Psoas muscle (tissue), 8 donors: Measurements from ENCODE around the gene INTS1. TPM values are rescaled to one million over a fixed set of nuclear protein-coding genes. Genes with fewer than 3 reads are reported as not detected.

Experiments
- ATAC-seq, 4 donors: fragments of 200-7000 bp; cut with Tn5 transposase; one replicate each; pipeline ENCODE4 v1.9.1; 2020; ENCODE audit warnings: moderate library complexity in 3 of 4, mild to moderate bottlenecking in 2 of 4
- DNase-seq, 2 donors: peaks; one replicate each; pipeline ENCODE4 v3.0.0-alpha.2; 2020
- H3K27ac ChIP-seq: fragments of 200-600 bp; one replicate; pipeline ENCODE4 v1.8.0; 2022
- H3K27me3 ChIP-seq, 3 donors: fragments of 200-600 bp in 1 of 3; one replicate each; pipeline versions ENCODE4 v1.6.1 to v1.8.0; 2013 to 2022; ENCODE audit warnings: low read length in 2 of 3, mild to moderate bottlenecking in 2 of 3, moderate library complexity in 1 of 3; ENCODE audit not compliant: insufficient read depth in 3 of 3
- H3K36me3 ChIP-seq, 2 donors: fragments of 200-600 bp in 1 of 2; one replicate each; pipeline versions ENCODE4 v1.6.1 to v1.8.0; 2013 to 2022; ENCODE audit warnings: low read depth in 1 of 2, mild to moderate bottlenecking in 1 of 2, moderate library complexity in 1 of 2; ENCODE audit not compliant: insufficient read depth in 1 of 2
- H3K4me1 ChIP-seq: fragments of 200-600 bp; one replicate; pipeline ENCODE4 v1.8.0; 2022
- H3K4me3 ChIP-seq: fragments of 200-600 bp; one replicate; pipeline ENCODE4 v1.8.0; 2022; ENCODE audit warnings: mild to moderate bottlenecking
- H3K9me3 ChIP-seq: fragments of 200-600 bp; one replicate; pipeline ENCODE4 v1.8.0; 2022
- CTCF ChIP-seq: fragments of 200-600 bp; IDR thresholded peaks from one replicate; pipeline ENCODE4 v1.8.0; 2022; ENCODE audit warnings: antibody characterized with exemption
- WGBS, 3 donors: extraction: QIAGEN DNeasy Blood & Tissue Kit; methylation state at CpG; one replicate each; pipeline versions ENCODE4 v1.1.6 to v1.1.7; 2013; 5-methylcytosine and 5-hydroxymethylcytosine counted together
- intact Hi-C, 2 donors: fragments of 100-400 bp; cut with DNase I; formaldehyde crosslinking; loops; one replicate each; pipeline versions ENCODE4 v1.11.0 to v1.14.2; 2022
- polyA plus RNA-seq, 3 donors: library from polyadenylated mRNA; stranded (reverse); fragments of 200-250 nt; gene quantifications; one replicate each; pipeline ENCODE4 v1.2.3, GENCODE V29; 2013
- total RNA-seq, 4 donors: library from RNA; stranded (reverse); fragmentation: NEBNext Ultra II Directional in 2 of 4; extraction: Animal tissue kit (Norgen Biotek cat#: 25700) in 2 of 4; gene quantifications; one replicate each; pipeline versions ENCODE4 v1.2.1 to v1.2.4, GENCODE V29; 2021 to 2023
- donor health status: healthy with polysubstance abuse.
- donor health status: DM: no; HTN: no; CAD: no; lungs with moderate emphysema.
- donor health status: Bipolar disorder and iron deficiency.
- donor health status: healthy.
- donor health status: DM: yes; HTN: yes; CAD: no.
- donor health status: DM: no; HTN: no; CAD: no.
- donor health status: DM: no; HTN: no; CAD: no.
- donor health status: DM: yes; HTN: yes; CAD: no.

INTS1 gene
- total and polyA plus RNA-seq, 7 donors: 38.8 to 77.6 (median 64.0) TPM

- no peak overlapping the region for H3K4me3 ChIP-seq
- TF ChIP-seq CTCF: no peak
- peaks cover 0 to 95% of the 10 kb centered on the region in 2 donors for H3K36me3 ChIP-seq
- H3K27ac ChIP-seq: no peak overlapping the region
- H3K4me1 ChIP-seq: no peaks in the 10 kb centered on the region
- intact Hi-C loops: no loop called here
- WGBS, 3 donors: 87 to 91% (median 89%) methylated on average over 19 to 20 of the region's 20 CpGs
- ATAC-seq: no peak
- H3K9me3 ChIP-seq: no peaks in the 10 kb centered on the region
- no peak for DNase-seq
- no peaks in the 10 kb centered on the region for H3K27me3 ChIP-seq
Measured at GRCh38 chr7:1488016-1488415, 16.2 kb downstream of the INTS1 start.

- ATAC-seq (no peak), DNase-seq (no peak)
- peaks cover 0 to 99% of the 10 kb centered on the region in 2 donors for H3K36me3 ChIP-seq
- H3K4me3 ChIP-seq: no peak overlapping the region
- TF ChIP-seq CTCF: no peak
- intact Hi-C loops: no loop called here
- H3K9me3 ChIP-seq: no peaks in the 10 kb centered on the region
- no peaks in the 10 kb centered on the region for H3K4me1 ChIP-seq
- H3K27ac ChIP-seq: no peak overlapping the region
- 86 to 95% (median 92%) methylated on average over 18 to 25 of the region's 25 CpGs for WGBS, 3 donors
- H3K27me3 ChIP-seq: no peaks in the 10 kb centered on the region
Measured at GRCh38 chr7:1487466-1487865, 16.7 kb downstream of the INTS1 start.

DNA sequence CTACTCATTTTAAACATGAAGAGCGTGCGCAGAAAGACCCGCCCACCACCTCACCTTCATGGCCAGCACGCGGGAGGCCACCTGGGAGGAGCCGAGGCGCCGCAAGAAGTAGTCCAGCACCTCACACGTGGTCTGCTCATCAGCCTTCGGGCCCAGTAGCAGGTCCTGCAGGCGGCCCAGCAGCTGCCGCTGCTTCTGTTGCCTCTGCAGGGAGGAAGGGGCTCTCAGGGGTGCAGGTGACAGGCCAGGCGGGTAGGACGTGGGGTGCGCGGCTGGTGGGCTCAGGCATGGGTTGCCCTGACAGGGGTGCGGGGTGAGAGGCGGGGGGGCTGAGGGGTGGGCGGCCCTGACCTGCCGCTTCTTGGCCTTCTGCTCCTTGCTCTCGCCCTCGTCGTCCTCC lies 17.6 kb downstream of the INTS1 start:
- peaks cover 0 to 99% of the 10 kb centered on the region in 2 donors for H3K36me3 ChIP-seq
- WGBS, 3 donors: 90 to 95% (median 94%) methylated on average over 14 to 23 of the region's 23 CpGs
- no peaks in the 10 kb centered on the region for H3K4me1 ChIP-seq
- no peak for TF ChIP-seq CTCF
- no peak overlapping the region for H3K4me3 ChIP-seq
- ATAC-seq: no peak
- no peak overlapping the region for H3K27ac ChIP-seq
- H3K9me3 ChIP-seq: no peaks in the 10 kb centered on the region
- no peak for DNase-seq
- intact Hi-C loops: no loop called here
- no peaks in the 10 kb centered on the region for H3K27me3 ChIP-seq

DNA sequence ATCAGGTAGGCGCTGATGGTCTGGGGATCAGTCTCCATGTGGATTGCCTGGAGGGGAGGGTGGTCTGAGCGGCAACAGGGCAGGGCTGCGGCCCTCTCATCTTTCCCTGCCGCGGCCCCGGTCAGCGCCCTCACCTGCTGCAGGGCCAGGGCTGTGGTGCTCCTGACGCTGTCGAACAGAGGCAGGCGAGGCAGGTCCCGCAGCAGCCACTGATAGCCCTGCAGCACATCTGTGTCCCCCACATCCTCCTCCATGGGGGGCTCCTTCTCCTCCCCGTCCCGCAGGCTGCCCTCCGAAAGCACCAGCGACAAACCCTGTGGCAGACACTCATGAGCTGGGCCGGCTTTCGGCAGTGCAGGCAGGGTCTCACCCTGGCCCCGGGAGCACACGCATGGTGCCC lies 19.0 kb downstream of the INTS1 start:
- 95 to 97% (median 97%) methylated on average over 18 to 19 of the region's 19 CpGs for WGBS, 3 donors
- intact Hi-C loops: no loop called here
- H3K4me1 ChIP-seq: no peaks in the 10 kb centered on the region
- DNase-seq: no peak
- no peak overlapping the region for H3K27ac ChIP-seq
- no peaks in the 10 kb centered on the region for H3K9me3 ChIP-seq
- H3K36me3 ChIP-seq: peaks cover 0 to 100% of the 10 kb centered on the region in 2 donors
- no peaks in the 10 kb centered on the region for H3K27me3 ChIP-seq
- no peak for TF ChIP-seq CTCF
- no peak for ATAC-seq
- no peak overlapping the region for H3K4me3 ChIP-seq

DNA sequence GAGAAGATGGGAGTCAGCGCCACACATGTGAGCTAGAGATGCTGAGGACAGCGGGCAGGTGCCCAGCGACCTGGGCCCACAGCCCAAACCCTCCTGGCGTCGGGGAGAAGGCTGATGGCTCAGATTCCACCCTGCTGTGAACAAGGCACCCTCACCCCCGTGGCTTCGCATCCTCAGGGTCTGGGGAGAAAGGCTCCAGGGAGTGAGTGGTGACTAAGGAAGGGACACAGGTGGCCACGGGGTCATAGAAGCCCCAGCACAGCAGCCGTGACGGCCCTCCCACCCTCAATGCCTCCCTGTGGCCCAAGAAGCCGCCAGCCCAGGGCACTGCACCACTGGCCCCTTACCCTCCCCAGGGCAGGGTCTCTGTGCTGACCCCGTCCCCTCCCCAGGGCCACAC lies 19.6 kb downstream of the INTS1 start:
- peaks cover 0 to 100% of the 10 kb centered on the region in 2 donors for H3K36me3 ChIP-seq
- H3K27ac ChIP-seq: no peak overlapping the region
- 77 to 86% (median 81%) methylated on average over 12 of the region's 12 CpGs for WGBS, 3 donors
- DNase-seq (no peak), ATAC-seq (no peak)
- no peaks in the 10 kb centered on the region for H3K27me3 ChIP-seq
- intact Hi-C loops: no loop called here
- TF ChIP-seq CTCF: no peak
- no peaks in the 10 kb centered on the region for H3K9me3 ChIP-seq
- H3K4me3 ChIP-seq: no peak overlapping the region
- no peaks in the 10 kb centered on the region for H3K4me1 ChIP-seq
